Daoy (cell line): ENCODE data around the gene STMN3. TPM values are rescaled to one million over a fixed set of nuclear protein-coding genes. Genes with fewer than 3 reads are reported as not detected.
"Not testable (repeated sequence)": the region's sequence is repeated elsewhere in the genome, so short reads cannot be mapped to it uniquely, and the experiment has no call there.

Experiments used
- DNase-seq: peaks from one replicate; pipeline ENCODE4 v3.0.0-alpha.2; 2015; ENCODE audit warnings: low read depth
- total RNA-seq: library from RNA; depleted of rRNA; stranded (reverse); fragments of >200 nt; shearing (Covaris generic); gene quantifications from 2 replicates; pipeline ENCODE4 v1.2.3, GENCODE V29; 2014

STMN3 gene
- total RNA-seq, 1 experiment from 2014 or later = 18.5 TPM

GRCh38 chr20:63657937-63658748 is 4.9 kb upstream of the STMN3 start, which contains the start of gene RTEL1:
Gene RTEL1, plus strand, starts transcription at chr20:63658312. Its CDS starts 1,091 bp downstream, at chr20:63659403.
- peak; percentile 92 for DNase-seq

GRCh38 chr20:63657260-63657936 is 4.2 kb upstream of the STMN3 start:
- DNase-seq = no peak

GRCh38 chr20:63656451-63656850 is 3.2 kb upstream of the STMN3 start:
- DNase-seq = no peak

- no peak for DNase-seq
Measured at GRCh38 chr20:63655249-63655648, 2.0 kb upstream of the STMN3 start.

- DNase-seq = no peak
Measured at GRCh38 chr20:63653974-63654668, 897 bp upstream of the STMN3 start.

- DNase-seq = peak; percentile 30
Measured at GRCh38 chr20:63652192-63652980, 838 bp downstream of the STMN3 start.

GRCh38 chr20:63651942-63652191 is 1.4 kb downstream of the STMN3 start:
- DNase-seq = peak; percentile 36

- DNase-seq = not testable (repeated sequence)
Measured at GRCh38 chr20:63650486-63650885, 2.7 kb downstream of the STMN3 start.

GRCh38 chr20:63648895-63649589 is 4.2 kb downstream of the STMN3 start:
- no peak for DNase-seq

- DNase-seq = no peak
Measured at GRCh38 chr20:63648190-63648589, 5.0 kb downstream of the STMN3 start.

GRCh38 chr20:63645218-63645617 is 8.0 kb downstream of the STMN3 start:
- DNase-seq = no peak

- no peak for DNase-seq
Measured at GRCh38 chr20:63643946-63644345, 9.3 kb downstream of the STMN3 start.

GRCh38 chr20:63643499-63643898 is 9.7 kb downstream of the STMN3 start:
- DNase-seq = no peak

- peak; percentile 36 for DNase-seq
Measured at GRCh38 chr20:63642527-63643247, 10.5 kb downstream of the STMN3 start.

- DNase-seq = peak; percentile 84
Measured at GRCh38 chr20:63641792-63642523, 11.3 kb downstream of the STMN3 start.

GRCh38 chr20:63641146-63641791 is 12.0 kb downstream of the STMN3 start:
- no peak for DNase-seq

- DNase-seq = not testable (repeated sequence)
Measured at GRCh38 chr20:63640686-63641085, 12.5 kb downstream of the STMN3 start.

GRCh38 chr20:63640086-63640485 is 13.1 kb downstream of the STMN3 start:
- no peak for DNase-seq
